Mucosa of stomach (tissue), 1 donor: ENCODE measurements around the gene E2F6.

Source experiments
- H3K27me3 ChIP-seq: one replicate; pipeline ENCODE4 v1.7.0; 2013; ENCODE audit warnings: mild to moderate bottlenecking, low read length; ENCODE audit not compliant: control insufficient read depth, insufficient read depth
- H3K36me3 ChIP-seq: one replicate; pipeline ENCODE4 v1.7.0; 2013; ENCODE audit warnings: low read length; ENCODE audit not compliant: control insufficient read depth, insufficient read depth
- H3K4me1 ChIP-seq: one replicate; pipeline ENCODE4 v1.7.0; 2013; ENCODE audit warnings: mild to moderate bottlenecking, low read length; ENCODE audit not compliant: control insufficient read depth, insufficient read depth
- H3K4me3 ChIP-seq: one replicate; pipeline ENCODE4 v1.7.0; 2013; ENCODE audit warnings: low read length
- H3K9ac ChIP-seq: one replicate; pipeline ENCODE4 v1.7.0; 2013; ENCODE audit warnings: mild to moderate bottlenecking, low read length, moderate library complexity
- H3K9me3 ChIP-seq: one replicate; pipeline ENCODE4 v1.7.0; 2013; ENCODE audit warnings: mild to moderate bottlenecking, low read length, moderate library complexity; ENCODE audit not compliant: control insufficient read depth
- donor health status: Pancreatic carcinoma.

The E2F6 gene

DNA sequence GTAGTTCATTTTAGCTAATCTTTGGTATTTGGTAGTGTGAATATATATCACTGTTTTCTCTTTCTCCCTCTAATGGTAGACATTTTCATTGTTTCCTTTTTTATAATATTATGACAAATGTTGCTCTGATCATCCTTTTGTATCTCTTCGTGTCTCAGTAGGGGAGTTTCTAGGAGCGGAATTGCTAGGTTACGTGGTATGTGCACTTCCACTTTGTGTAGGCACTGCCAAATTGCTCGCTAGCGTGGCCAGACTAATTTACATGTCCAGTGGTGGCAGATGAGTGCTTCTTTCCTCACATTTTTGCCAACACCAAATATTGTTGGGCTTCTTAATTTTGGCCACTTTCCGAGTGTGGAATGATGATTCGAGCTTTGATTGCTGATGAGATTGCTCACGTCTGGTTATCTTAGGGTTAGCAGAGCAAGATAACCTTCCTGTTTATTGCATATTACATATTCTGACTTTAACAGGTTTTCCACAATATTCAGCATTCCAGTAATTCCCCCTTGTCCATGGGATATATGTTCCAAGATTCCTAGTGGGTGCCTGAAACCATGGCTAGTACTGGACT is 37.5 kb upstream of the E2F6 start:
- Histone ChIP-seq H3K4me1 (peaks cover 13% of the 10 kb centered on the region), H3K4me3 (no peak overlapping the region), H3K36me3 (no peaks in the 10 kb centered on the region), H3K9me3 (no peaks in the 10 kb centered on the region), H3K27me3 (no peaks in the 10 kb centered on the region), H3K9ac (no peak overlapping the region)

DNA sequence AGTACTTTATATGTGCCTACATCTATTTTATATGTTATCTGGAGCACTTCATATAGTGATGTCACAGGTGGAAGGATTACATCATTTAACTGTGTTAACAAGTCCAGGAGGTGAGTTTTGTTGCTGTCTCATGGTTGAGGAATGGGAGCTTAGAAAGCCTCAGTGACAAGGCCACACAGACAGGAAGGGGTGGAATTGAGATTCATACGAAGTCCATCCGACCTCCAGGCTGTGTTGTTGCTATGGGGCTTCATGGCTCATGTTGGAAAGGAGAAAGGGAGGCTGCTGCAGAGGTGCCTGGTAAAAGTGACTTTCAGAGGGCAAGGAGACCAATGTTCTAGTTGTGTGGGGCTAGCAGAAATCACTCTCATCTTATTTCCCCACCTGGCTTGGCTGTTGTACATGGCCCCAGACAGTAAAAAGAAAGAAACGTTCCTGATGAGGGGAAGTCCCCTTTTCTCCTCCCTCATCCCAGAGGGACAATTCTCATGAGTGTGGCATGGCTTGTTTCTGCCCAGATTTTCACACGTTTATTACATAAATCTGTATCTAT is 36.9 kb upstream of the E2F6 start:
- Histone ChIP-seq H3K9ac (no peak overlapping the region), H3K36me3 (no peaks in the 10 kb centered on the region), H3K9me3 (no peaks in the 10 kb centered on the region), H3K27me3 (no peaks in the 10 kb centered on the region), H3K4me1 (peaks cover 16% of the 10 kb centered on the region), H3K4me3 (no peak overlapping the region)

DNA sequence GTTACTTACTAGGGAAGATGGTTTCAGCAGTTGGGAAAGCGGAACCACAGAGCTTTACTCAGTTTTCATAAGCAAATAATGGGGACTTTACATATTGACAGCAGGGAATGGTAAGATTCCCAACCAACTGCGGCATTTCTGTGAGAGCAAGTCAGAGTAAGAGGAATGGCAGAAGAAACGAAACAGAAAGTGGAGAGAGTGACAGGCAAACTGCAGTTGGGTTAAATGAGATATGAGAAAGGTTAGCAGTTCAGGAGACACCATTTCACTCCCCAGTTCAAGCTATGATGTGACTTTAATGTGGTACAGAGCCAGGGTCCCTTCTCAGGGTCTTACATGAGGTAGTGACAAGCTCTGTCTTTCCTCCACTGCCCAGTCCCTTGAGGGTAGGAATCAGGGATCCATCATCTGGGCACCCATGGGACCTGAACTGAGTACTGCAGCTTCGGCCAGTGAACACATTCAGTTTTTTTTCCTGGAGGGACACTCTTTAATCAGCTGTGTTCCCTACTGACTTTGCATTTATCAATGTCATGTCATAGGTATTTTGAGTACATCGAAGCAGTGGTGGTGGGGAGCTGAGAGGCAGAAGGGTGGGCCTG is 34.8 kb upstream of the E2F6 start:
- Histone ChIP-seq H3K9me3 (no peaks in the 10 kb centered on the region), H3K9ac (peak overlapping the region; percentile 34), H3K4me1 (peaks cover 16% of the 10 kb centered on the region), H3K27me3 (no peaks in the 10 kb centered on the region), H3K4me3 (no peak overlapping the region), H3K36me3 (no peaks in the 10 kb centered on the region)

DNA sequence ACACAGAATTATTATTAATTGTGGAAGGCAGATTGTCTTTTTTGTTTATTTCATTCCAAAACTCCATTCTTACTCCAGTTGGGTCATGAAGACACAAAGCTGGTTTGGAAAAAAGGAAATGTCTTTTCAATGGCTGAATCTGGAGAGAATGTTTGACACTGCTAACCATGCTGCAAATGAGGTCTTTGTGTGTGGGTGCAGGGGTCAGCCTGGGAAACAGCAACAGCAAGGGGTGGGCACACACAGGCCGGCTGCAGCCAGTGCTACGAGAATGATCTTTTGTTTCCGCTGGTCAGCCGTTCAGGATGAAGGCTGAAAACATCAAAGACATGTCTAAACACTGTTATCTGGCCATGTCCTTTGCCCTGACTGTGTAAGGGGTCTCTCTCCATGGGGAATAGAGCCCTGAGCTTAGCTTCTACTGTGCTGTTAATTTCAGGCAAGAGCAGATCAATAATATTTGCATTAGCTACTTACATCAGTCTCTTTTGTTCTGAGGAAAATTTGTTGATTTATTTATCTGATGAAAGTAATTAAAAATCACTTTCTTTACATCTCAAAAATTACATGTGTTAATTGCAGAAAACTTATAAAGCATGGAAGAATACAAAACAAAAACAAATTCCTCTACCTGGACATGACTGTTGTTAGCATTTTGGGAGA is 33.3 kb upstream of the E2F6 start:
- Histone ChIP-seq H3K27me3 (no peaks in the 10 kb centered on the region), H3K4me3 (no peak overlapping the region), H3K9ac (no peak overlapping the region)

DNA sequence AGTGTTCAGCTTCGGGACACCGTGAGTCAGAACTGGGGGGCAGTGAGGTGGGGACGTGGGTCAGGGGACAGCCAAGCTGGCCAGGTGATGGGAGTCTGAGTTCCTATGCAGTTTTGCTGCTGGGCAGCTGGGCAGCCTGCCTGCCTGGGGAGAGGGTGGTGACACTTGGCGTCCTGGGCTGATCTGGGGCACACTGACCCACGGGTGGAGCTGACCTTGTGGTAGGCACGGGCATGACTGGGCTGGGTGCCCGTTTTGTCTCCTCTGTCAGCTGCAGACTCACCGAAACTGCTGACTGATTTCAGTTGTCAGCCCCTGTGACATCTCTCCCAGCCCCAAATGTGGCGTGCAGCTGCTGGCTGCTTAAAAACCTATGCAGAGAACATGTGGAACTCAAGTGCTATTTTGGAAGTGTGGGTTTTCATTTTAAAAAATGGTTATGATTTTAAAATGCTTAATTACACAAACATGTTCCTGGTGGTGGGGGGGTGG is 32.6 kb upstream of the E2F6 start:
- H3K9me3 ChIP-seq: no peaks in the 10 kb centered on the region
- H3K27me3 ChIP-seq: no peaks in the 10 kb centered on the region
- peaks cover 16% of the 10 kb centered on the region for H3K4me1 ChIP-seq
- no peak overlapping the region for H3K9ac ChIP-seq
- no peaks in the 10 kb centered on the region for H3K36me3 ChIP-seq
- H3K4me3 ChIP-seq: no peak overlapping the region

More for the DNA sequence above, 33.3 kb upstream of the E2F6 start:
- H3K36me3 ChIP-seq: no peaks in the 10 kb centered on the region
- no peaks in the 10 kb centered on the region for H3K9me3 ChIP-seq
- peaks cover 16% of the 10 kb centered on the region for H3K4me1 ChIP-seq

DNA sequence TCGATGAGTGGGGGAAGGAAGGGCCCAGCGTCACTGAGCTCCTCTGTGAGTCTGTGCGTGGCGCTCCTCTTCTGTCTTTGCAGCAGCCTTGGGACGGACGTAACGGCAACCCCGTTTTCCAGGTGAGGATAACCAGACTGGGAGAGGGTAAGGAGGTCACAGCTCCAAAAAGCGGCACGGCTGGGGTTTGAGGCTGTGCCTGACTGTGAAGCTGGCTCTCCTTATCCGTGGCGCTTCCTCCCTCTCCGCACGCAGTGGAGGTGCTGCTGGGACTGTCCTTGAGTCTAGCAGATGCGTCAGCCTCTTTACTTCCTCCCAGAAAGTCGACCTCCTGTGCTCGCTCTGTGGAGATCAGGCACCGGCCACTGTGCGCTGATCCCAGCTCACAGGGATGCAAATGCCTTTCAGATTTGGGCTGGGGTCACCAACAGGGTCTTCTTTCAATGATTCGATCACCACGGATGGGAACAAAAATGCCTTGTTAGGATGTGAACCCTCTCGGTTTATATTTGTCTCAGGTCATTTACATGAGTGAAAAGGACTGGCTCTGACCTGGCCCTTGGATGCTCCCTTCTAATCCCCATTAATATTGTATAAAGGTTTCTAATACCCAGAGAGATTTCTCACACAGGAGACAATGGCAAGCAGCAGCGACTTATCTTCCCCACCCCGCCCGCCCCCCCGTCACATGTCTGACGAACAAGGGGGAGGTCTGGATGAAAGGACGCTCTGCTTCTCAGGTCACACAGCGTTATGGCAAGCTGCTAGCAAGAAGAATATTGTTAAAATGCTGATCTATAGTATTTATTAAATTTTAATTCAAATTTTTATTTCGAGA is 30.1 kb upstream of the E2F6 start:
- no peak overlapping the region for H3K9ac ChIP-seq
- H3K4me1 ChIP-seq: peaks cover 16% of the 10 kb centered on the region
- peaks cover 4% of the 10 kb centered on the region for H3K27me3 ChIP-seq
- H3K4me3 ChIP-seq: no peak overlapping the region
- no peaks in the 10 kb centered on the region for H3K9me3 ChIP-seq
- H3K36me3 ChIP-seq: no peaks in the 10 kb centered on the region

DNA sequence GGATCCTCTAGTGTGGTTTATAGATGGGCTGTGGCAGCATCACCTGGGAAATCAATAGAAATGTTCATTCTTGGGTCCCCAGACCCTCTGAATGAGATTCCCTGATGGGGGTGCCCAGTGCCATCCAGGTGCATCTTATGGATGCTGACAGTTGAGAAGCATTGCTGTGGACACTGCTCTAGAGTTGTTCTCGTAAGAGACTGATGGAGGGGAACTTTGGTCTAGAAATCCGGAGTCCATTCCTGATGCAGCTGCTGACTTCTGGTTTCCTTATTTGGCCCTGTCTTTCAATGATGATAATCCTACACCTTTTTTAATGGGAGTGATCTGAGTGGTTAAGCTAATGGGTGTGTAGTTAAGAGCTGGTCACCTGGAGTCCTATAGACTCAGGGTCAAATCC is 28.3 kb upstream of the E2F6 start:
- no peak overlapping the region for H3K4me3 ChIP-seq
- H3K4me1 ChIP-seq: peaks cover 11% of the 10 kb centered on the region
- no peaks in the 10 kb centered on the region for H3K9me3 ChIP-seq
- H3K27me3 ChIP-seq: peaks cover 4% of the 10 kb centered on the region
- H3K9ac ChIP-seq: no peak overlapping the region
- H3K36me3 ChIP-seq: no peaks in the 10 kb centered on the region

DNA sequence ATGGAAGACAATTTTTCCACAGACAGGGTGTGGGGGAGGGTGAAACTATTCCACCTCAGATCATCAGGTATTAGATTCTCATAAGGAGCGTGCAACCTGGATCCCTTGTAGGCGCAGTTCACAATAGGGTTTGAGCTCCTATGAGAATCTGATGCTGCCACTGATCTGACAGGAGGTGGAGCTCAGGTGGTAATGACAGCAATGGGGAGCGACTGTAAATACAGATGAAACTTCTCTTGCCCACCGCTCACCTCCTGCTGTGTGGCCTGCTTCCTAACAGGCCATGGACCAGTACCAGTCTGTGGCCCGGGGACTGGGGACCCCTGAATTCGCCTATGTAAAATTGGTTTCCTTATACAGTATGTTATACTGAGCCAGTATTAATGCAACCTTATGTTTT is 27.3 kb upstream of the E2F6 start:
- H3K9me3 ChIP-seq: no peaks in the 10 kb centered on the region
- H3K36me3 ChIP-seq: no peaks in the 10 kb centered on the region
- H3K4me1 ChIP-seq: peaks cover under 1% of the 10 kb centered on the region
- peaks cover 4% of the 10 kb centered on the region for H3K27me3 ChIP-seq
- no peak overlapping the region for H3K4me3 ChIP-seq
- no peak overlapping the region for H3K9ac ChIP-seq

DNA sequence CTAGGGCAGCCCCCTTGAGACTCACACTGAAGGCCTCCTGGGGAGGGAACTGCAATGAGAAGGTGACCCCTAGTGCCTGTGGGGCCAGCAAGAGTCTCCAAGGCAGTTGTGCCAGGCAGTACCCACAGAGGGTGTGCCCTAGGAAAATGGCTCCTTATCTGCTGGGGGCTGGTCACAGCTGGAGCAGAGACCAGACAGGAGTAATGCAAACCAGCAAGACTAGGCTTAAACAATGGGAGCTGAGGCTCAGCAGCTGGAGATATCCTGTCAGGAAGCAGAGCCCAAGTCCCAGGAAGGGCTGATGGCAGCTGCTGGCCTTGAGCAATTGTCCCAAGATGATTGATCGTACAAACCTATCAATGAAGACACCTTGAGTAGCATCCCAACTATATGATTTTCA is 26.8 kb upstream of the E2F6 start:
- Histone ChIP-seq H3K36me3 (no peaks in the 10 kb centered on the region), H3K4me1 (no peaks in the 10 kb centered on the region), H3K9me3 (no peaks in the 10 kb centered on the region), H3K9ac (no peak overlapping the region), H3K27me3 (peaks cover 4% of the 10 kb centered on the region), H3K4me3 (no peak overlapping the region)

DNA sequence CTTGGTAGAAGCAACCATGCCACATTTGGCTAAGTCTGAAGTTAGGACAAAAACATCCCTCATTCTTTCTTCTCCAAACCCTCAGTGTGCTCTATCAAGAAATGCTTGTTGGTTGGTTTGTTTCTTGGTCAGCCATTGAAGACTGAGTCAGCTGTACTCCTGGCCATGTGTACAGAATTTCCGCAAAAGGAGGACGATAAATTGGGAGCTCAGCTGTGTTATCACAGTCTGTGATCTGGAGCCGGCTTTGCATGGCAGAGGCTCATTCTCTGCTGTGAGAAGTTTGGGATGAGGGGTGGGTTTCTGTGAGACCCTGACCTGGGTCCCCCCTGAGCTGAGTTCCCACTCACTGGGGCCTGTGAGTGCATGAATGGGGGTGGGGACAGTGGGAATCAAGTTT is 26.3 kb upstream of the E2F6 start:
- H3K4me3 ChIP-seq: no peak overlapping the region
- H3K36me3 ChIP-seq: no peaks in the 10 kb centered on the region
- H3K9me3 ChIP-seq: no peaks in the 10 kb centered on the region
- no peaks in the 10 kb centered on the region for H3K4me1 ChIP-seq
- peaks cover 4% of the 10 kb centered on the region for H3K27me3 ChIP-seq
- H3K9ac ChIP-seq: no peak overlapping the region

DNA sequence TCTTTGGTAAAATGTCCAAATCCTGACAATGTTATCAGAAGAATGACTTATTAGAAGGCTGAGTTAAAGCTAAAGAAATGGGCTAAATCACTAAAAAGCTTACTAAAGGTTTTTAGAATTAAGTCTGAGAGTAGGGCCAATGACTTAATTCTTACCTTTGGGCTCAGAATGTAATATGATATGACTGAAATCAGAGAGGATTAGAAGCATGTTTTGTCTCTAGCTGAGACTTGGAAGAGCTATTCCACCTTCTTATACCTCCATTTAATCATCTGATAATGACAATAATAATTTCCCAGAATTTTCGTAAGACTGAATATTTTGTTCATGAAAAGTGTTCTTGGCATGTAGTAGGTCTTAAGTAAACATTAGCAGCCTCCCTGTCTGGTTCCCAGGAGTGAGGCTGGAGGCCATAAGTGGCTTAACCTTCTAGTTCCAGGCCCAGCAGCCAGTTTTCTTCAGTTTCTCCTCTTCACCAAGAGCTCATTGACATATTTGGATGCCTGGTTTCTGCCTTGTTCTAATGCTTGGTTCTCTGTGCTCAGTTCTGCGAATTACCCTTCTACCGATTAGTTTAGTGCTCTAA is 25.5 kb upstream of the E2F6 start:
- no peaks in the 10 kb centered on the region for H3K4me1 ChIP-seq
- no peak overlapping the region for H3K9ac ChIP-seq
- H3K9me3 ChIP-seq: no peaks in the 10 kb centered on the region
- no peak overlapping the region for H3K4me3 ChIP-seq
- peaks cover 6% of the 10 kb centered on the region for H3K27me3 ChIP-seq
- H3K36me3 ChIP-seq: no peaks in the 10 kb centered on the region
